Cardiac fibroblast (primary cell): ENCODE measurements around the gene UBE2Q1.
A peak's percentile ranks its signal among the peaks of the same experiment; 100 is the strongest.

Experiments
- DNase-seq, 2 donors: peaks; one replicate each; pipeline versions ENCODE4 v3.0.0 to v3.0.0-alpha.2; 2010; ENCODE audit warnings: low read depth in 2 of 2
- H3K4me3 ChIP-seq, 2 donors: replicated peaks in 1 of 2; 1 replicate in 1 of 2; 2 replicates in 1 of 2; pipeline ENCODE4 v1.5.1; 2011; ENCODE audit warnings: low read depth in 2 of 2, low read length in 2 of 2, mild to moderate bottlenecking in 2 of 2, moderate library complexity in 1 of 2
- TF ChIP-seq, protein P1 (sequence below): IDR thresholded peaks from one replicate; pipeline ENCODE4 v1.5.1; 2011; ENCODE audit warnings: low read depth, mild to moderate bottlenecking, low read length, inconsistent platforms

Gene UBE2Q1

DNA sequence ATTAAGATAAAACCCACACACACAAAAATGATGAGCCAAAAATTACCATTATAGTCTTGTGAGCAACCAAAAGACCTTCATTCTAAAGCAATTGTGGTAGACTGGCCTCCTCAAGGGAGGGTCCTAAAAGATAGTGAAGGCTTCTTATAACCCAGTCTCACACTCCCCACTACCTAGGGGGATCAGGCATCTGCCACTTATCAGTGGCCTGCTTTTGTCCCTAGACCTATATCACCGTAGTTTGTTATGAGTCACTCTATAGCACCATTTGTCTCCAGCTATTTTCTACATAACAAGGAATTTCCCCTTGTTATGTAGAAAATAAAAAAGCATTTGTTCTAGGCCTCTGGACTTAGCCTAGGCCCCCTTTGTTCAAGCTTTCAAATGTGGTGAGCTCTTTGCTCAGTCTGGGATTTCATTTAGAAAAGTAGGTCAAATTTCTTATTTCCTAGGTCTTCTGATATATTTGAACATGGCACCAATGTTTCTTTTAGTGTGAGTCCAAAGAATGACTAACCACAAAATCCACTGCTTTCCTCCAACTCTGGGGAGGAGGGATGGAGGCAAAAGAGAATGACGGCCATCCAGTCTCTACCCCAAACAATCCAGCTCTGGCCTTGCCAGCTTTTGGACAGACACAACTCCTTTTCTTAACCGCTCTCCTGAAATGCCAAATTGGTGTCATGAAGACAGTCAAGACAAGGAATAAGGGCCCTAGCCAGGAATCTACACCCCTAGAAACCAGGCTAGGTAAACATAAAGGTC lies 40.6 kb upstream of the UBE2Q1 start:
- TF ChIP-seq, protein P1, sequence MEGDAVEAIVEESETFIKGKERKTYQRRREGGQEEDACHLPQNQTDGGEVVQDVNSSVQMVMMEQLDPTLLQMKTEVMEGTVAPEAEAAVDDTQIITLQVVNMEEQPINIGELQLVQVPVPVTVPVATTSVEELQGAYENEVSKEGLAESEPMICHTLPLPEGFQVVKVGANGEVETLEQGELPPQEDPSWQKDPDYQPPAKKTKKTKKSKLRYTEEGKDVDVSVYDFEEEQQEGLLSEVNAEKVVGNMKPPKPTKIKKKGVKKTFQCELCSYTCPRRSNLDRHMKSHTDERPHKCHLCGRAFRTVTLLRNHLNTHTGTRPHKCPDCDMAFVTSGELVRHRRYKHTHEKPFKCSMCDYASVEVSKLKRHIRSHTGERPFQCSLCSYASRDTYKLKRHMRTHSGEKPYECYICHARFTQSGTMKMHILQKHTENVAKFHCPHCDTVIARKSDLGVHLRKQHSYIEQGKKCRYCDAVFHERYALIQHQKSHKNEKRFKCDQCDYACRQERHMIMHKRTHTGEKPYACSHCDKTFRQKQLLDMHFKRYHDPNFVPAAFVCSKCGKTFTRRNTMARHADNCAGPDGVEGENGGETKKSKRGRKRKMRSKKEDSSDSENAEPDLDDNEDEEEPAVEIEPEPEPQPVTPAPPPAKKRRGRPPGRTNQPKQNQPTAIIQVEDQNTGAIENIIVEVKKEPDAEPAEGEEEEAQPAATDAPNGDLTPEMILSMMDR, result no peak
- DNase-seq, result peak in 1 of 2 donors; percentile 19
- no peak overlapping the region for H3K4me3 ChIP-seq

DNA sequence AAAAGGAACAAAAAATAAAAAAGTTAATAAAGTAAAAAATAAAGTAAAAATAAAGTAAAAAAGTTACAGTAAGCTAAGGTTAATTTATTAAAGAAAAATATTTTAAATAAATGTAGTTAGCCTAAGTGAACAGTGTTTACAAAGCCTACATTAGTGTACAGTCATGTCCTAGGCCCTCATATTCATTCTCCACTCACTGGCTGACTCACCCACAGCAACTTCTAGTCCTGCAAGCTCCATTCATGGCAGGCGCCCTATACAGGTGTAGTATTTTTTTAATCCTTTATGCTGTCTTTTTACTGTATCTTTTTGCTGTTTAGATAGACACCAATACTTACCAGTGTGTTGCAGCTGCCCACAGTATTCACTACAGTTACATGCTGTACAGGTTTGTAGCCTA lies 37.2 kb upstream of the UBE2Q1 start:
- DNase-seq, result peak in 1 of 2 donors; percentile 73
- TF ChIP-seq, protein P1, result no peak
- no peak overlapping the region for H3K4me3 ChIP-seq

DNA sequence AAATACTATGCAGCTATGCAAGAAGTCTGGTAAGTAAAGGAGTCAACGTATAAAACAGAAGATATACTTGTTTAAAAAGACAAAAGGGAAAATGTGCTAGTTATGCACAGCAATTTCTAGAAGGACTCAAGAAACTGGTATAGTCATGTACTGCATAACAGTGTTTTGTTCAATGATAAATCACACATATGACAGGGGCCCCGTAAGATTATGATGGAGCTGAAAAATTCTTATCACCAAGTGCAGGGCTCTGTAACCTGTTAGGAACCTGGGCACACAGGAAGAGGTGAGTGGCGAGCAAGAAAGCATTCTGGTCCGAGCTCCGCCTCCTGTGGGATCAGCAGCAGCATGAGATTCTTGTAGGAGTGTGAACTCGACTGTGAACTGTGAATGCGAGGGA lies 36.3 kb upstream of the UBE2Q1 start:
- TF ChIP-seq, protein P1, result no peak
- no peak overlapping the region for H3K4me3 ChIP-seq
- DNase-seq, result no peak

DNA sequence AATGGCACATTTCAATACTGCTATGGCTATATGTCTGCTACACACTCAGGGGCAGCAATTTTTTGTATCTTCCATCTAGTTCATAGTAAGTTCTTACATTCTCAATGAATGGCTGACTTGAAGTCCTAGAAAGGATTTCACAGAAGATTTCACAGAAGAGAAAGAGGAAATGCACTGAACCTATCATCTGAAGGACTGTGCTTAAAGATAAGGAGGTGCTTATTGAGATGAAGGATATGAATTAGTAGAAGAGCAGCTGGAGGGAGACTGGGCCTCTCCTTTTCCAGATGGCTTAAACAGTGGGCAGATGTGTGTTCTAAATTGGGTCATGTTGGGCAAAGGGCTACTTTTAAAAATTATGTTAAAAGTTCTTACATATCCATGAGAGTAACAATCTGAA lies 34.9 kb upstream of the UBE2Q1 start:
- H3K4me3 ChIP-seq, result no peak overlapping the region
- DNase-seq, result no peak
- TF ChIP-seq, protein P1, result no peak

DNA sequence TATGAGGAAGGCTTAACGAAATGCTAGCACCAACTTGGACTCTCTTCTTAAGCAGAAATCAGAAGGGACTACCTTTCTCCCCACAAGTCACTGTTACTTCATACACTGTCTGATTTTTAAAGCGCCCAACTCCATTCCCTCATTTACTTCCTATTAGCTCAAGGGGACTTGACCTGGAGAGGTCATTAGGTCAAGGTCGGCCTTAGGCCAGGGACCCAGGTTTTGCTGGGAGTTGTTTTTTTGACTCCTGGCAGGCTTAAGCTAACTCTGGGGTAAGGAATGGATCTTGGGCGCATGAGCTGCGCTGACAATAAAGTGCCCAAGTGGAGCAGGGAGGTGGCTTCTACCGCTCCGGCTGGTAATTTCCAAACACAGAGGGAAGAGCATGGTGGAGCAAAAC lies 32.7 kb upstream of the UBE2Q1 start:
- DNase-seq, result no peak
- TF ChIP-seq, protein P1, result no peak
- H3K4me3 ChIP-seq, result no peak overlapping the region

DNA sequence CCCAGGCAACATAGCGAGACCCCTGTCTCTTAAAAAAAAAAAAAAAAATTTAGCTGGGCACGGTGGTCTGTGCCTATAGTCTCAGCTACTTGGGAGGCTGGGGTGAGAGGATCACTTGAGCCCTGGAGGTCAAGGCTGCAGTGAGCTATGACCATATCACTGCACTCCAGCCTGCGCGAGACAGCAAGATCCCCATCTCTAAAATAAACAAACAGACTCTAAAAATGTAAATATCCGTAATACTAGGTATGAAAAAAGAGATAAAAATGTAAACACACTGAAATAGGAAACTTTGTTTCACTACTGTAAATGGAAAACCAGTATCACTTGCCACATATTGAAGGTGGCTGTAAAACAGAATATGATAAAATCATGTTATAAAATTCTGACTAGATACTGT lies 32.3 kb upstream of the UBE2Q1 start:
- no peak for DNase-seq
- TF ChIP-seq, protein P1, result no peak
- H3K4me3 ChIP-seq, result no peak overlapping the region

DNA sequence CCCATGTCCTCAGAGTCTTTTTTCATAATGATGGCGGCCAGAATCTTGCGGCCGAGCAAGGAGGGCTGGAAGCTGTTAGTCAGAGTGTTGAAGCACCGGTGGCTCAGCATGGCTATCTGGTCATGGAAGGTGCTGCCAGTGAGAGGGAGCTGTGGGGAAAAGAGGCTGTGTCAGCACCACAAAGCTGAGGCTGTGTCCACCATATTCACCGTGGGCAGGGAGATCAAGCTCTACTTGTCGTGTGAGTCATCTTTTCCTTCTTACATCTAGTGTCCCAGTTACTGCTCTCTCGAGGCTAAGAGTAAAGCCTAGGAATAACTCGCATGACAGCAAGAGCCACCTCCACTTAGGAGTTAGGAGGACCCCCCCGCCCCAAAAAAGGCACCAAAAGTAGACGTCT lies 31.3 kb upstream of the UBE2Q1 start:
- no peak for DNase-seq
- no peak overlapping the region for H3K4me3 ChIP-seq
- TF ChIP-seq, protein P1, result no peak
